PC-3 (cell line): ENCODE data around the gene CACNA1B.

Experiments
- EZH2 ChIP-seq: fragments of 300-600 bp; sonication (generic); IDR thresholded peaks from one replicate; pipeline ENCODE4 v1.6.1; 2017; ENCODE audit warnings: antibody characterized with exemption, mild to moderate bottlenecking, low read length; ENCODE audit not compliant: unreplicated experiment
- TF ChIP-seq, protein P1 (sequence below): fragments of 300-600 bp; sonication (generic); conservative IDR thresholded peaks from 2 replicates; pipeline ENCODE4 v1.5.1; 2017; ENCODE audit warnings: antibody characterized with exemption, low read depth, mild to moderate bottlenecking, low read length

DNA sequence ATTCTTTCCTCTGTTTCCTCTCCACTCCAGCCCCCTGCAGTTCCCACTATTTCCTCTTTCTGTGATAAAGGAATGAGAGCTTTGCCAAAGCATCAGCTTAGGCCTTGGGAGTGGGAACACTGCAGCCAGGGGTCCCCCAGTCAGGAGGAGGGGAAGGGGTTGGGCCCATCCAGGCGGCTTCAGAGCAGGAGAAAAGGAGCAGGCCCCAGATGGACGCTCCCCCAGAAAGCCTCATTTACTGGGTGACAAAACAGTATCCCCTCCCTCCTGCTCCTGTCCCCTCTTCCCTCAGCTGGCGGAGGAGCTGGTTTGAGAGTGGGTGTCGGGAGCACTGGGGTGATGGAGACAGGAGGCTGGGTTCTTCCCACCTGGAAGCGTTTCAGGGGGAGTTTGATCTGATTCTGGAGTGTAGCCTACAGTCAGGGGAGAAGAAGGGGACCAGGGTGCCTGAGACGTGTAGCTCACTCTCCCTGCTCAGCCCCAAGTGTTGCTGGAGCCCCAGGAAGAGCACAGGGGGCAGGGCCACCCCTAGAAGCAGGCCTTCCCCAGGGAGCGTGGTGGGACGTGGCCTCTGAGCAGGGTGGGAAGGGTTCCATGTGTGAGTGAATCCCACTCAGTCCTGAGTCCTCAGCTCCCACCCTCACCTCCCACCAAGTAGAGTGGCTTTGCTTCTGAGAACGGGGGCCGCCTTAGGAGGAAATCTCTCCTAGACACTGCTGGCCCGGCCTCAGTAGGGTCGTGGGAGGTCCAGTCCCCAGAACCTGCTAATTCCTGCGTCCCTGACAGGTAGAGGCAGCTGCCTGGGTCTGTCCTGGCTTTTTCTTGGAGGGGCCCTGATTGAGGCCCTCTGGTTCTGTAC is 173.1 kb downstream of the CACNA1B start:
- TF ChIP-seq EZH2: no peak
- TF ChIP-seq, protein P1, sequence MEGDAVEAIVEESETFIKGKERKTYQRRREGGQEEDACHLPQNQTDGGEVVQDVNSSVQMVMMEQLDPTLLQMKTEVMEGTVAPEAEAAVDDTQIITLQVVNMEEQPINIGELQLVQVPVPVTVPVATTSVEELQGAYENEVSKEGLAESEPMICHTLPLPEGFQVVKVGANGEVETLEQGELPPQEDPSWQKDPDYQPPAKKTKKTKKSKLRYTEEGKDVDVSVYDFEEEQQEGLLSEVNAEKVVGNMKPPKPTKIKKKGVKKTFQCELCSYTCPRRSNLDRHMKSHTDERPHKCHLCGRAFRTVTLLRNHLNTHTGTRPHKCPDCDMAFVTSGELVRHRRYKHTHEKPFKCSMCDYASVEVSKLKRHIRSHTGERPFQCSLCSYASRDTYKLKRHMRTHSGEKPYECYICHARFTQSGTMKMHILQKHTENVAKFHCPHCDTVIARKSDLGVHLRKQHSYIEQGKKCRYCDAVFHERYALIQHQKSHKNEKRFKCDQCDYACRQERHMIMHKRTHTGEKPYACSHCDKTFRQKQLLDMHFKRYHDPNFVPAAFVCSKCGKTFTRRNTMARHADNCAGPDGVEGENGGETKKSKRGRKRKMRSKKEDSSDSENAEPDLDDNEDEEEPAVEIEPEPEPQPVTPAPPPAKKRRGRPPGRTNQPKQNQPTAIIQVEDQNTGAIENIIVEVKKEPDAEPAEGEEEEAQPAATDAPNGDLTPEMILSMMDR: no peak
